Gastrocnemius medialis (tissue), 4 donors: Measurements from ENCODE around the gene UBE2J1.

Source experiments
- CTCF ChIP-seq, 5 experiments: fragments of 450-650 bp in 3 of 5; fragments of 200-600 bp in 2 of 5; sonication (generic) in 2 of 5; IDR thresholded peaks in 4 of 5; conservative IDR thresholded peaks in 1 of 5; 1 replicate in 4 of 5; 2 replicates in 1 of 5; pipeline ENCODE4 v1.5.1; 2016 to 2019; ENCODE audit warnings: antibody characterized with exemption in 5 of 5, mild to moderate bottlenecking in 3 of 5, moderate library complexity in 3 of 5
- POLR2A ChIP-seq, 2 donors: fragments of 450-650 bp; IDR thresholded peaks; one replicate each; pipeline ENCODE4 v1.6.1; 2017; ENCODE audit warnings: antibody characterized with exemption in 2 of 2, mild to moderate bottlenecking in 2 of 2, moderate library complexity in 2 of 2

- TF ChIP-seq CTCF (IDR thresholded peaks at IDR 0.05 in 4 of 5, conservative IDR thresholded peaks at IDR 0.05 in 1 of 5) = no peak
- no peak for TF ChIP-seq POLR2A (IDR thresholded peaks at IDR 0.05)
These were observed 28.5 kb upstream of the UBE2J1 start for GRCh38 chr6:89381031-89381430.
